ENCODE results near the gene WWP2. TPM values are rescaled to one million over a fixed set of nuclear protein-coding genes. Genes with fewer than 3 reads are reported as not detected.

WWP2 gene
- total RNA-seq, 4 donors from 2014 or later = 23.4 to 32.8 (median 29.6) TPM

GRCh38 chr16:69830534-69831211 lies 68.5 kb downstream of the WWP2 start:
- Histone ChIP-seq H3K36me3 (peaks cover 0 to 39% (median 0%) of the 10 kb centered on the region in 3 donors), H3K9me3 (no peaks in the 10 kb centered on the region), H3K27ac (peak overlapping the region in 3 of 4 donors; percentile 8 to 44 (median 42)), H3K4me3 (no peak overlapping the region), H3K4me1 (peaks cover 0 to 17% (median 0%) of the 10 kb centered on the region in 3 donors), H3K27me3 (no peaks in the 10 kb centered on the region)
- intact Hi-C loops (cut with DNase I) = no loop called here
- DNase-seq = no peak
- 74 to 82% methylated on average over 8 of the region's 10 CpGs for WGBS, 2 donors
- TF ChIP-seq CTCF (IDR thresholded peaks at IDR 0.05) (no peak), POLR2A (IDR thresholded peaks at IDR 0.05) (no peak)

GRCh38 chr16:69831212-69832123 lies 69.3 kb downstream of the WWP2 start:
- intact Hi-C loops (cut with DNase I) = no loop called here
- no peak for DNase-seq

GRCh38 chr16:69833357-69834282 lies 71.5 kb downstream of the WWP2 start:
- H3K27ac ChIP-seq = peak overlapping the region in 1 of 4 donors; percentile 7
- peaks cover 0 to 39% (median 0%) of the 10 kb centered on the region in 3 donors for H3K36me3 ChIP-seq
- DNase-seq = no peak
- intact Hi-C loops (cut with DNase I) = no loop called here
- H3K4me3 ChIP-seq = no peak overlapping the region
- H3K27me3 ChIP-seq = no peaks in the 10 kb centered on the region
- H3K4me1 ChIP-seq = peaks cover 0 to 26% (median 0%) of the 10 kb centered on the region in 3 donors
- TF ChIP-seq POLR2A (IDR thresholded peaks at IDR 0.05) = no peak
- no peak for TF ChIP-seq CTCF (IDR thresholded peaks at IDR 0.05)
- no peaks in the 10 kb centered on the region for H3K9me3 ChIP-seq
- WGBS, 2 donors = 58 to 79% methylated on average over 7 of the region's 7 CpGs

More at GRCh38 chr16:69831212-69832123, 69.3 kb downstream of the WWP2 start:
- TF ChIP-seq POLR2A (IDR thresholded peaks at IDR 0.05) (no peak), CTCF (IDR thresholded peaks at IDR 0.05) (no peak)
- no peaks in the 10 kb centered on the region for H3K9me3 ChIP-seq
- H3K4me1 ChIP-seq = peaks cover 0 to 17% (median 0%) of the 10 kb centered on the region in 3 donors
- WGBS, 2 donors = 83 to 85% methylated on average over 13 of the region's 13 CpGs
- H3K27ac ChIP-seq = peak overlapping the region in 2 of 4 donors; percentile 8 to 42
- no peak overlapping the region for H3K4me3 ChIP-seq
- peaks cover 0 to 43% (median 0%) of the 10 kb centered on the region in 3 donors for H3K36me3 ChIP-seq
- no peaks in the 10 kb centered on the region for H3K27me3 ChIP-seq

GRCh38 chr16:69834807-69835466 lies 72.8 kb downstream of the WWP2 start:
- Histone ChIP-seq H3K4me1 (peaks cover 0 to 38% (median 0%) of the 10 kb centered on the region in 3 donors), H3K27ac (no peak overlapping the region), H3K4me3 (no peak overlapping the region), H3K9me3 (no peaks in the 10 kb centered on the region), H3K27me3 (no peaks in the 10 kb centered on the region), H3K36me3 (peaks cover 0 to 30% (median 0%) of the 10 kb centered on the region in 3 donors)
- WGBS, 2 donors = 90 to 91% methylated on average over 5 to 7 of the region's 7 CpGs
- no peak for DNase-seq
- intact Hi-C loops (cut with DNase I) = no loop called here
- TF ChIP-seq CTCF (IDR thresholded peaks at IDR 0.05) (no peak), POLR2A (IDR thresholded peaks at IDR 0.05) (no peak)

All from esophagus squamous epithelium (tissue), 5 donors.